ENCODE measurements around the gene TMEM121B.

- TF ChIP-seq CTCF (IDR thresholded peaks at IDR 0.05; ENCODE audit: low read length) (no peak), EZH2 (IDR thresholded peaks at IDR 0.05; ENCODE audit: borderline replicate concordance, low read length) (no peak)
Measured at GRCh38 chr22:17115945-17116565, 5.1 kb downstream of the TMEM121B start.
